OCI-LY1 (cell line): ENCODE results near the gene FHIP1A.

ENCODE experiments used
- EZH2 ChIP-seq: fragments of 200-600 bp; sonication (generic), shearing (Covaris generic); IDR thresholded peaks from 2 replicates; pipeline ENCODE4 v1.8.0; 2017; ENCODE audit warnings: borderline replicate concordance, mixed run types, mild to moderate bottlenecking, antibody characterized with exemption, low read length, moderate library complexity, mixed read lengths
- TF ChIP-seq, protein P1 (sequence below): fragments of 200-600 bp; sonication (generic), shearing (Covaris generic); IDR thresholded peaks from 2 replicates; pipeline ENCODE4 v1.5.1; 2017; ENCODE audit warnings: mild to moderate bottlenecking, antibody characterized with exemption, low read length, moderate library complexity, mixed read lengths

DNA sequence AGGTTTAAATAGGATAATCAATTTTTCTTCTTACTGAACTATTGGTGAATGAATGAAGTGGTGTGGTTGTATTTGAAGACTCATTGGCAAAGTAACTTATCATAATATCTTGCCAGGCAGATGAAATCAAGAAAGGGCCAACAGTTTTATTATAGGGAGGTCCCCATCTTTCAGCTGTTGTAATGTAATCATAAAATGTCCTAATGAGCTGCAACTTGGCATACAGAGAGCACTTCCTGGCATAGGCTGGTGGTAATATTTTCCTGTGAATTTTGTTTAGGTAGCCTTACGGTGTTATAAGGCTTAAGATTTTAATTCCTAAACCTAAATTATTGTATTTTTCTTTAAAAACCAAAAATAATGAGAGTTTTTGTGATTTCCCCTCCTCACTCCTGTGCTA is 17.5 kb downstream of the FHIP1A start:
- TF ChIP-seq, protein P1, sequence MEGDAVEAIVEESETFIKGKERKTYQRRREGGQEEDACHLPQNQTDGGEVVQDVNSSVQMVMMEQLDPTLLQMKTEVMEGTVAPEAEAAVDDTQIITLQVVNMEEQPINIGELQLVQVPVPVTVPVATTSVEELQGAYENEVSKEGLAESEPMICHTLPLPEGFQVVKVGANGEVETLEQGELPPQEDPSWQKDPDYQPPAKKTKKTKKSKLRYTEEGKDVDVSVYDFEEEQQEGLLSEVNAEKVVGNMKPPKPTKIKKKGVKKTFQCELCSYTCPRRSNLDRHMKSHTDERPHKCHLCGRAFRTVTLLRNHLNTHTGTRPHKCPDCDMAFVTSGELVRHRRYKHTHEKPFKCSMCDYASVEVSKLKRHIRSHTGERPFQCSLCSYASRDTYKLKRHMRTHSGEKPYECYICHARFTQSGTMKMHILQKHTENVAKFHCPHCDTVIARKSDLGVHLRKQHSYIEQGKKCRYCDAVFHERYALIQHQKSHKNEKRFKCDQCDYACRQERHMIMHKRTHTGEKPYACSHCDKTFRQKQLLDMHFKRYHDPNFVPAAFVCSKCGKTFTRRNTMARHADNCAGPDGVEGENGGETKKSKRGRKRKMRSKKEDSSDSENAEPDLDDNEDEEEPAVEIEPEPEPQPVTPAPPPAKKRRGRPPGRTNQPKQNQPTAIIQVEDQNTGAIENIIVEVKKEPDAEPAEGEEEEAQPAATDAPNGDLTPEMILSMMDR, result no peak
- TF ChIP-seq EZH2, result no peak
